ENCODE data around the gene CENPM. TPM values are rescaled to one million over a fixed set of nuclear protein-coding genes. Genes with fewer than 3 reads are reported as not detected.

CENPM gene
- total and polyA plus RNA-seq, 10 of the 15 experiments (the other 5 are each of a cell fraction or from before 2014, with no cell fraction given), result 36.7 to 212 (median 74.7) TPM

DNA sequence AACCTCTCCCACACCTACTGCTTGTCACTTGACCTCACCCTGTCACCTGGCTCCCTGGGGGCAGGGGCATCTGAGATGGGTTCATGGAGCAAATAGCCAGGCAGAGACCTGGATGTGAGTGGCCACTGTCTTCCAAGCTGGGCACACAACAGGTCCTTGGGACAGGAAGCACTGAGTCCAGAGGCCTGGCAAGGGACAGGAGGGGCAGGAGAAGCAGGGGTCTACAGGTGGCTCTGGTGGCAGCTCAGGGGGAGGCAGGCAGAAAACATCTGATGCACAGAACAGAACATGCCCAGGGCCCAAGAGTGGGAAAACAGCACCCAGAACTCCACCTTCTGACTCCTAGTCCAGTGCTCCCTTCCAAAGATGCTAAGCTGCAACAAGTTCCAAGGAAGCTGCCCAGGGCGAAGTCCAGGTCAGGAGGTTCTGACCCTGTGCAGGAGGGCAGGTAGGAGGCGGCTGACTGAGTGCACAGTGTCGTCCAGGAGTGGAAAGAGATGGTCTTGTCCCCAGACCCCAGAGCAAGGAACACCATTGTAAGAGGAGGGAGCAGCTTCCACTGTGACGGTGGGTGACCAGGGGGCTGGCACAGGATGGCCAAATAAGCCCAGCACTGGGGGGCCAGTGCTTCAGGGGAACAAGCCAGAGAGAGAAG, 23.9 kb downstream of the CENPM start (continued):
- TF ChIP-seq, protein P1, sequence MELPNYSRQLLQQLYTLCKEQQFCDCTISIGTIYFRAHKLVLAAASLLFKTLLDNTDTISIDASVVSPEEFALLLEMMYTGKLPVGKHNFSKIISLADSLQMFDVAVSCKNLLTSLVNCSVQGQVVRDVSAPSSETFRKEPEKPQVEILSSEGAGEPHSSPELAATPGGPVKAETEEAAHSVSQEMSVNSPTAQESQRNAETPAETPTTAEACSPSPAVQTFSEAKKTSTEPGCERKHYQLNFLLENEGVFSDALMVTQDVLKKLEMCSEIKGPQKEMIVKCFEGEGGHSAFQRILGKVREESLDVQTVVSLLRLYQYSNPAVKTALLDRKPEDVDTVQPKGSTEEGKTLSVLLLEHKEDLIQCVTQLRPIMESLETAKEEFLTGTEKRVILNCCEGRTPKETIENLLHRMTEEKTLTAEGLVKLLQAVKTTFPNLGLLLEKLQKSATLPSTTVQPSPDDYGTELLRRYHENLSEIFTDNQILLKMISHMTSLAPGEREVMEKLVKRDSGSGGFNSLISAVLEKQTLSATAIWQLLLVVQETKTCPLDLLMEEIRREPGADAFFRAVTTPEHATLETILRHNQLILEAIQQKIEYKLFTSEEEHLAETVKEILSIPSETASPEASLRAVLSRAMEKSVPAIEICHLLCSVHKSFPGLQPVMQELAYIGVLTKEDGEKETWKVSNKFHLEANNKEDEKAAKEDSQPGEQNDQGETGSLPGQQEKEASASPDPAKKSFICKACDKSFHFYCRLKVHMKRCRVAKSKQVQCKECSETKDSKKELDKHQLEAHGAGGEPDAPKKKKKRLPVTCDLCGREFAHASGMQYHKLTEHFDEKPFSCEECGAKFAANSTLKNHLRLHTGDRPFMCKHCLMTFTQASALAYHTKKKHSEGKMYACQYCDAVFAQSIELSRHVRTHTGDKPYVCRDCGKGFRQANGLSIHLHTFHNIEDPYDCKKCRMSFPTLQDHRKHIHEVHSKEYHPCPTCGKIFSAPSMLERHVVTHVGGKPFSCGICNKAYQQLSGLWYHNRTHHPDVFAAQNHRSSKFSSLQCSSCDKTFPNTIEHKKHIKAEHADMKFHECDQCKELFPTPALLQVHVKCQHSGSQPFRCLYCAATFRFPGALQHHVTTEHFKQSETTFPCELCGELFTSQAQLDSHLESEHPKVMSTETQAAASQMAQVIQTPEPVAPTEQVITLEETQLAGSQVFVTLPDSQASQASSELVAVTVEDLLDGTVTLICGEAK (IDR thresholded peaks at IDR 0.05; ENCODE audit: borderline replicate concordance), result no peak
- TF ChIP-seq ZNF274 (IDR thresholded peaks at IDR 0.05; ENCODE audit: insufficient read depth, insufficient read length) (no peak), IKZF1 (conservative IDR thresholded peaks at IDR 0.05) (peak; percentile 30; the same call in 1 of the 2 replicates), POU2F2 (IDR thresholded peaks at IDR 0.05; ENCODE audit: borderline replicate concordance, low read depth, low read length) (no peak)

DNA sequence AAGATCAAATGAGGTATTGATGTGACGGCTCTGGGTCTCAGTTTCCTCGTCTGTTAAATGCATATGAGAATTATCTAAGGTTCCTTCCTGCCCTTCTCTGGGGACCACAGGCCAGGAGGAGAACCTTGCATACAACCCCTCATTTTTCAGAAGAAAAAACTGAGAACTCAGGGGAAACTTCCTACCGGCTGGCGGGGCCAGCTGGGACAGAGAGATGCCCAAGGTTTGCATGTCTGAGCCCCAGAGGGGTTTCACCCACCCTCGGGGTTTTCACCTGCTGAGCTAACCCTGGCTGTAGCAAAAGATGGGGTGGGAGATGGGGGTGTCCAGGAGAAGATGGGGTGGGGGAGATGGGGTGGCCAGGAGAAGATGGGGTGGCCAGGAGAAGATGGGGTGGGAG, 24.6 kb downstream of the CENPM start:
- peak overlapping the region; percentile 83 for H3K4me2 ChIP-seq (ENCODE audit: control insufficient read depth, insufficient read depth)
- FAIRE-seq (no peak), ATAC-seq (no peak), DNase-seq (ENCODE audit: low read depth, low spot score) (no peak)
- RAD21 ChIA-PET (ENCODE audit: unreplicated experiment), result interaction anchor here (1.0 to 11.6 kb wide), 5 partner anchors 13 to 65 kb away, joined by 3 to 408 read pairs (median 9); no protein-coding TSS in a partner anchor
- H2AFZ ChIP-seq (ENCODE audit: control insufficient read depth, low read depth, low read length), result no peak overlapping the region
- SMC1A ChIA-PET (ENCODE audit: uncharacterized antibody, unreplicated experiment), result interaction anchor here (1.1 to 15.4 kb wide), 5 partner anchors 17 to 90 kb away, joined by 3 to 321 read pairs (median 30); partner anchors contain the start of genes SMIM45 and SREBF2
- CTCF ChIA-PET, result interaction anchor here (0.9 to 11.0 kb wide), 5 partner anchors 10 to 225 kb away, joined by 3 to 234 read pairs (median 5); no protein-coding TSS in a partner anchor
- 0 out of 4 replicates have a peak, but pooled peaks cover 0 to 9% of the 10 kb centered on the region in 2 experiments for H3K36me3 ChIP-seq (ENCODE audit: control insufficient read depth in 2 of 2, insufficient read depth in 2 of 2, low read length in 1 of 2)
- in situ Hi-C loops (cut with MboI) (no loop called here), intact Hi-C loops (cut with micrococcal nuclease; ENCODE audit: unreplicated experiment) (loop anchor here (5.0 kb wide), 1 partner anchor 90 kb away; the partner anchor contains the start of gene SREBF2)
- H3K4me1 ChIP-seq (ENCODE audit: control insufficient read depth, insufficient read depth, low read length), result peaks cover 62% of the 10 kb centered on the region
- BruUV-seq (replicated peaks), result no TSS peak
- H3K27me3 ChIP-seq (replicated peaks in 1 of 2; ENCODE audit: control insufficient read depth in 2 of 2, insufficient read depth in 2 of 2, low read length in 1 of 2), result no peaks in the 10 kb centered on the region
- POLR2A ChIA-PET, result interaction anchor here (0.5 to 15.3 kb wide), 9 partner anchors 13 to 538 kb away, joined by 3 to 599 read pairs (median 6); partner anchors contain the start of genes CENPM and SREBF2
- WGBS (ENCODE audit: insufficient coverage, insufficient replicate concordance, low lambda C conversion rate, missing lambda C conversion rate), result 2% methylated on average over 5 of the region's 5 CpGs
- H3K27ac ChIP-seq (ENCODE audit: control insufficient read depth, insufficient read depth), result peak overlapping the region; percentile 86
- H3K9me3 ChIP-seq (replicated peaks; ENCODE audit: control insufficient read depth, insufficient read depth, low read length), result no peaks in the 10 kb centered on the region
- no peaks in the 10 kb centered on the region for H4K20me1 ChIP-seq (ENCODE audit: control insufficient read depth, insufficient read depth)
- H3K79me2 ChIP-seq (ENCODE audit: control insufficient read depth, insufficient read depth, low read length), result peaks cover 44% of the 10 kb centered on the region
- peak overlapping the region; percentile 42 for H3K9ac ChIP-seq (ENCODE audit: control insufficient read depth, insufficient read depth, low read length)
- TF ChIP-seq, protein P2, sequence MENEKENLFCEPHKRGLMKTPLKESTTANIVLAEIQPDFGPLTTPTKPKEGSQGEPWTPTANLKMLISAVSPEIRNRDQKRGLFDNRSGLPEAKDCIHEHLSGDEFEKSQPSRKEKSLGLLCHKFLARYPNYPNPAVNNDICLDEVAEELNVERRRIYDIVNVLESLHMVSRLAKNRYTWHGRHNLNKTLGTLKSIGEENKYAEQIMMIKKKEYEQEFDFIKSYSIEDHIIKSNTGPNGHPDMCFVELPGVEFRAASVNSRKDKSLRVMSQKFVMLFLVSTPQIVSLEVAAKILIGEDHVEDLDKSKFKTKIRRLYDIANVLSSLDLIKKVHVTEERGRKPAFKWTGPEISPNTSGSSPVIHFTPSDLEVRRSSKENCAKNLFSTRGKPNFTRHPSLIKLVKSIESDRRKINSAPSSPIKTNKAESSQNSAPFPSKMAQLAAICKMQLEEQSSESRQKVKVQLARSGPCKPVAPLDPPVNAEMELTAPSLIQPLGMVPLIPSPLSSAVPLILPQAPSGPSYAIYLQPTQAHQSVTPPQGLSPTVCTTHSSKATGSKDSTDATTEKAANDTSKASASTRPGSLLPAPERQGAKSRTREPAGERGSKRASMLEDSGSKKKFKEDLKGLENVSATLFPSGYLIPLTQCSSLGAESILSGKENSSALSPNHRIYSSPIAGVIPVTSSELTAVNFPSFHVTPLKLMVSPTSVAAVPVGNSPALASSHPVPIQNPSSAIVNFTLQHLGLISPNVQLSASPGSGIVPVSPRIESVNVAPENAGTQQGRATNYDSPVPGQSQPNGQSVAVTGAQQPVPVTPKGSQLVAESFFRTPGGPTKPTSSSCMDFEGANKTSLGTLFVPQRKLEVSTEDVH (IDR thresholded peaks at IDR 0.05; ENCODE audit: low read depth, partially characterized antibody), result peak; percentile 43
- TF ChIP-seq TCF12 (IDR thresholded peaks at IDR 0.05; ENCODE audit: low read depth, low read length) (0 out of 2 replicates have a peak, but pooled peaks have one; percentile 30), EP300 (IDR thresholded peaks at IDR 0.05; ENCODE audit: borderline replicate concordance in 1 of 2, control insufficient read depth in 1 of 2, low read depth in 2 of 2, low read length in 2 of 2) (no peak)
- TF ChIP-seq, protein P3, sequence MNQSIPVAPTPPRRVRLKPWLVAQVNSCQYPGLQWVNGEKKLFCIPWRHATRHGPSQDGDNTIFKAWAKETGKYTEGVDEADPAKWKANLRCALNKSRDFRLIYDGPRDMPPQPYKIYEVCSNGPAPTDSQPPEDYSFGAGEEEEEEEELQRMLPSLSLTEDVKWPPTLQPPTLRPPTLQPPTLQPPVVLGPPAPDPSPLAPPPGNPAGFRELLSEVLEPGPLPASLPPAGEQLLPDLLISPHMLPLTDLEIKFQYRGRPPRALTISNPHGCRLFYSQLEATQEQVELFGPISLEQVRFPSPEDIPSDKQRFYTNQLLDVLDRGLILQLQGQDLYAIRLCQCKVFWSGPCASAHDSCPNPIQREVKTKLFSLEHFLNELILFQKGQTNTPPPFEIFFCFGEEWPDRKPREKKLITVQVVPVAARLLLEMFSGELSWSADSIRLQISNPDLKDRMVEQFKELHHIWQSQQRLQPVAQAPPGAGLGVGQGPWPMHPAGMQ (IDR thresholded peaks at IDR 0.05; ENCODE audit: borderline replicate concordance), result no peak
- TF ChIP-seq, protein P4, sequence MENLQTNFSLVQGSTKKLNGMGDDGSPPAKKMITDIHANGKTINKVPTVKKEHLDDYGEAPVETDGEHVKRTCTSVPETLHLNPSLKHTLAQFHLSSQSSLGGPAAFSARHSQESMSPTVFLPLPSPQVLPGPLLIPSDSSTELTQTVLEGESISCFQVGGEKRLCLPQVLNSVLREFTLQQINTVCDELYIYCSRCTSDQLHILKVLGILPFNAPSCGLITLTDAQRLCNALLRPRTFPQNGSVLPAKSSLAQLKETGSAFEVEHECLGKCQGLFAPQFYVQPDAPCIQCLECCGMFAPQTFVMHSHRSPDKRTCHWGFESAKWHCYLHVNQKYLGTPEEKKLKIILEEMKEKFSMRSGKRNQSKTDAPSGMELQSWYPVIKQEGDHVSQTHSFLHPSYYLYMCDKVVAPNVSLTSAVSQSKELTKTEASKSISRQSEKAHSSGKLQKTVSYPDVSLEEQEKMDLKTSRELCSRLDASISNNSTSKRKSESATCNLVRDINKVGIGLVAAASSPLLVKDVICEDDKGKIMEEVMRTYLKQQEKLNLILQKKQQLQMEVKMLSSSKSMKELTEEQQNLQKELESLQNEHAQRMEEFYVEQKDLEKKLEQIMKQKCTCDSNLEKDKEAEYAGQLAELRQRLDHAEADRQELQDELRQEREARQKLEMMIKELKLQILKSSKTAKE (IDR thresholded peaks at IDR 0.05; ENCODE audit: low read depth, poor library complexity, severe bottlenecking), result peak; percentile 38
- H3K4me3 ChIP-seq, result peak overlapping the region; percentile 58

All from GM12878 (cell line).